Choroid plexus epithelial cell (primary cell): ENCODE results near the gene SEMA4A.

Experiments
- DNase-seq: peaks from one replicate; pipeline ENCODE4 v3.0.0-alpha.2; 2010; ENCODE audit warnings: low read depth
- H3K4me3 ChIP-seq: 2 replicates; pipeline ENCODE4 v1.5.1; 2011; ENCODE audit warnings: low read depth, mild to moderate bottlenecking, control low read depth, low read length, moderate library complexity
- CTCF ChIP-seq: conservative IDR thresholded peaks from 2 replicates; pipeline ENCODE4 v1.5.1; 2011; ENCODE audit warnings: low read depth, mild to moderate bottlenecking, control low read depth, inconsistent platforms, low read length, moderate library complexity

The SEMA4A gene

DNA sequence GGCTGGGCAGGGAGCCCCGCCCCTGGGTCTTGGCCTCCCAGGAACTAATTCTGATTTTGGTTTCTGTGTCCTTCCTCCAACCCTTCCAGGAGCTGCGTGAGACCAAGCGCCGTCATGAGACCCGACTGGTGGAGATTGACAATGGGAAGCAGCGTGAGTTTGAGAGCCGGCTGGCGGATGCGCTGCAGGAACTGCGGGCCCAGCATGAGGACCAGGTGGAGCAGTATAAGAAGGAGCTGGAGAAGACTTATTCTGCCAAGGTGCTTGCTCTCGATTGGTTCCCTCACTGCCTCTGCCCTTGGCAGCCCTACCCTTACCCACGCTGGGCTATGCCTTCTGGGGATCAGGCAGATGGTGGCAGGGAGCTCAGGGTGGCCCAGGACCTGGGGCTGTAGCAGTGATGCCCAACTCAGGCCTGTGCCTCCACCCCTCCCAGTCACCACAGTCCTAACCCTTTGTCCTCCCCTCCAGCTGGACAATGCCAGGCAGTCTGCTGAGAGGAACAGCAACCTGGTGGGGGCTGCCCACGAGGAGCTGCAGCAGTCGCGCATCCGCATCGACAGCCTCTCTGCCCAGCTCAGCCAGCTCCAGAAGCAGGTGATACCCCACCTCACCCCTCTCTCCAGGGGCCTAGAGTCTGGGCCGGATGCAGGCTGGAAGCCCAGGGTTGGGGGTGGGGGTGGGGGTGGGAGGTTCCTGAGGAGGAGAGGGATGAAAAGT lies 18.5 kb upstream of the SEMA4A start:
- no peak overlapping the region for H3K4me3 ChIP-seq
- no peak for TF ChIP-seq CTCF
- DNase-seq, result no peak

DNA sequence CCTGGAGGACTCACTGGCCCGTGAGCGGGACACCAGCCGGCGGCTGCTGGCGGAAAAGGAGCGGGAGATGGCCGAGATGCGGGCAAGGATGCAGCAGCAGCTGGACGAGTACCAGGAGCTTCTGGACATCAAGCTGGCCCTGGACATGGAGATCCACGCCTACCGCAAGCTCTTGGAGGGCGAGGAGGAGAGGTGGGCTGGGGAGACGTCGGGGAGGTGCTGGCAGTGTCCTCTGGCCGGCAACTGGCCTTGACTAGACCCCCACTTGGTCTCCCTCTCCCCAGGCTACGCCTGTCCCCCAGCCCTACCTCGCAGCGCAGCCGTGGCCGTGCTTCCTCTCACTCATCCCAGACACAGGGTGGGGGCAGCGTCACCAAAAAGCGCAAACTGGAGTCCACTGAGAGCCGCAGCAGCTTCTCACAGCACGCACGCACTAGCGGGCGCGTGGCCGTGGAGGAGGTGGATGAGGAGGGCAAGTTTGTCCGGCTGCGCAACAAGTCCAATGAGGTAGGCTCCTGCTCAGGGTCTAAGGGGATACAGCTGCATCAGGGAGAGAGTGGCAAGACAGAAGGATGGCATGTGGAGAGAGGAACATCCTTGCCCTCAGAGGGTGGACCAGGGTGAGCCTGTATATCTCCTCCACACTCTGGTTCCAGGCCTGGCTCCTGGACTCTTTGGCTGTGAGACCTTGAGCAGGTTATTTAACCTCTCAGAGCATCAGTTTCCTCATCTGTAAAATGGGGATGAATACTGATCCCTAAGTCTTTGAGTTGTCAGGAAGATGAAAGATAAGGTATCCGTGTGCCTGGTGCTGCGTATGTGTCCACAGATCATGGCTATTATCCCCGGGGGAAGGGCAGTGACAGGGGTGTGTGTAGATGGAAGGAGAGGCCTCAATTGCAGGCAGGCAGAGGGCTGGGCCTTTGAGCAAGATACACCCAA lies 17.2 kb upstream of the SEMA4A start:
- no peak for TF ChIP-seq CTCF
- no peak for DNase-seq
- no peak overlapping the region for H3K4me3 ChIP-seq

DNA sequence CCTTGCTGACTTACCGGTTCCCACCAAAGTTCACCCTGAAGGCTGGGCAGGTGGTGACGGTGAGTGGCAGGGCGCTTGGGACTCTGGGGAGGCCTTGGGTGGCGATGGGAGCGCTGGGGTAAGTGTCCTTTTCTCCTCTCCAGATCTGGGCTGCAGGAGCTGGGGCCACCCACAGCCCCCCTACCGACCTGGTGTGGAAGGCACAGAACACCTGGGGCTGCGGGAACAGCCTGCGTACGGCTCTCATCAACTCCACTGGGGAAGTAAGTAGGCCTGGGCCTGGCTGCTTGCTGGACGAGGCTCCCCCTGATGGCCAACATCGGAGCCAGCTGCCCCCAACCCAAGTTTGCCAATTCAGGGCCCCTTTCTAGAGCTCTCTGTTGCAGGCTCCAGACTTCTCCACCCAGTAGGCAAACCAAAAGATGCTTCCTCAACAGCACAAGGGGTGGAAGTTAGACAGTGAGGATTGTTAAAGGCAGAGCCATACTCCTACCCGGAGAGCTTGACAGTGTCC lies 16.4 kb upstream of the SEMA4A start:
- peak; percentile 32 for TF ChIP-seq CTCF
- H3K4me3 ChIP-seq, result no peak overlapping the region
- no peak for DNase-seq

GRCh38 chr1:156138458-156138867 lies 14.9 kb upstream of the SEMA4A start:
- TF ChIP-seq CTCF, result no peak
- no peak for DNase-seq
- H3K4me3 ChIP-seq, result no peak overlapping the region

DNA sequence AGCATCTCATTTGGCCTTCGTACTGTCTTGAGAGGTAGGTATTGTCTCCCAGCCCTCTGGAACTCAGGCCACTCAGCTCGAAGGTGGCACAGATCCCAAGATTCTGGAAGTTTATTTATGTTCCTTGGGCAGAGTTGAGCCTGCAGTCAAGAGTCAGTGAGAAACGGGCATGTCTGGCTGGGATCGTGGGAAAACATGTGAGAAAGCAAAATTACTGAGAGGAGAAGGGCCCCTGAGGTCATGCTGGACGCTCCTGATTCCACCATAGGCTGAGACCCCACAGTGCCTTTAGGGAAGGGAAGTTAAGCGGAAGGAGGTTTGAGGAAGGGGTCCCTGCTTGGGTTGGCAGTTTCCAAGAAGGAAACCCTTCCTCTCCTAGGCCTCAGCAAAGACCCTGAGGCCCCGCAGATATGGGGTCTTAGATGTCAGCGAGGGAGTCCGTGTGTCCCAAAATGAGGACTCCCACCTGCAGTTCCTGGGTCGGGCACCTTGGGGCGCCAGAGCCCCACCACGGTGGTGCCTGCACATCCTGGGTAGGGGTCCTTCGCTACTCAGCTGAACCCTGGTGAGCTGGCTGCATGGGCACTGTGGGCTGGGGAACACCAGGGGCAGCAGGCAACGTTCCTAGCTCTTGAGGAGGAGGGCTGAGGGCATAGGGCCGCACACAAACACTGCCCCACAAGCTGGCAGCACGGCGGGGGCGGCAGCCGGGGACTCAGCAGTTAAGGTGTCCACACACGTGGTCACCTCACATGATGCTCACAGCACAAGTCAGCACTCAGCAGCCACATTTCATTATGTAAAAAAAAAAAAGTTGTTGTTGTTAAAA lies 12.3 kb upstream of the SEMA4A start:
- H3K4me3 ChIP-seq, result no peak overlapping the region
- DNase-seq, result no peak
- peak; percentile 68 for TF ChIP-seq CTCF

GRCh38 chr1:156143765-156144489 lies 9.5 kb upstream of the SEMA4A start:
- DNase-seq, result no peak
- no peak overlapping the region for H3K4me3 ChIP-seq
- no peak for TF ChIP-seq CTCF
